Measurements from ENCODE around the gene RABEP2. TPM values are rescaled to one million over a fixed set of nuclear protein-coding genes. Genes with fewer than 3 reads are reported as not detected.
A peak's percentile ranks its signal among the peaks of the same experiment; 100 is the strongest.

Gene RABEP2
- total and polyA plus RNA-seq, 2 donors: 12.6 to 21.2 TPM

GRCh38 chr16:28902909-28903308 is 22.1 kb downstream of the RABEP2 start:
- H3K36me3 ChIP-seq (ENCODE audit: control insufficient read depth in 2 of 2, insufficient read depth in 2 of 2, low read length in 1 of 2): peaks cover 24 to 30% of the 10 kb centered on the region in 2 donors
- peaks cover 8 to 40% of the 10 kb centered on the region in 2 donors for H3K4me1 ChIP-seq (ENCODE audit: control insufficient read depth in 2 of 2, insufficient read depth in 2 of 2, low read length in 2 of 2)
- no peaks in the 10 kb centered on the region for H3K27me3 ChIP-seq (ENCODE audit: control insufficient read depth in 2 of 2, insufficient read depth in 1 of 2, low read length in 1 of 2)
- DNase-seq (ENCODE audit: low read depth in 6 of 9, low spot score in 9 of 9): no peak
- H3K4me3 ChIP-seq (ENCODE audit: low read length in 2 of 2): no peak overlapping the region
- no peaks in the 10 kb centered on the region for H3K9me3 ChIP-seq (ENCODE audit: control insufficient read depth in 2 of 2, insufficient read depth in 1 of 2, low read length in 1 of 2)
- H3K27ac ChIP-seq (ENCODE audit: low read depth in 1 of 2, low read length in 1 of 2): peak overlapping the region in 1 of 2 donors; percentile 39
- WGBS: 36% methylated on average over 11 of the region's 11 CpGs

GRCh38 chr16:28901862-28902261 is 23.2 kb downstream of the RABEP2 start:
- peaks cover 26 to 27% of the 10 kb centered on the region in 2 donors for H3K36me3 ChIP-seq (ENCODE audit: control insufficient read depth in 2 of 2, insufficient read depth in 2 of 2, low read length in 1 of 2)
- H3K9me3 ChIP-seq (ENCODE audit: control insufficient read depth in 2 of 2, insufficient read depth in 1 of 2, low read length in 1 of 2): no peaks in the 10 kb centered on the region
- 88% methylated on average over 15 of the region's 15 CpGs for WGBS
- H3K4me3 ChIP-seq (ENCODE audit: low read length in 2 of 2): no peak overlapping the region
- H3K27me3 ChIP-seq (ENCODE audit: control insufficient read depth in 2 of 2, insufficient read depth in 1 of 2, low read length in 1 of 2): no peaks in the 10 kb centered on the region
- peaks cover 8 to 40% of the 10 kb centered on the region in 2 donors for H3K4me1 ChIP-seq (ENCODE audit: control insufficient read depth in 2 of 2, insufficient read depth in 2 of 2, low read length in 2 of 2)
- no peak overlapping the region for H3K27ac ChIP-seq (ENCODE audit: low read depth in 1 of 2, low read length in 1 of 2)
- DNase-seq (ENCODE audit: low read depth in 6 of 9, low spot score in 9 of 9): no peak

GRCh38 chr16:28900601-28901000 is 24.4 kb downstream of the RABEP2 start:
- no peak for DNase-seq (ENCODE audit: low read depth in 6 of 9, low spot score in 9 of 9)
- Histone ChIP-seq H3K4me3 (ENCODE audit: low read length in 2 of 2) (no peak overlapping the region), H3K4me1 (ENCODE audit: control insufficient read depth in 2 of 2, insufficient read depth in 2 of 2, low read length in 2 of 2) (peaks cover 8 to 40% of the 10 kb centered on the region in 2 donors), H3K9me3 (ENCODE audit: control insufficient read depth in 2 of 2, insufficient read depth in 1 of 2, low read length in 1 of 2) (no peaks in the 10 kb centered on the region), H3K36me3 (ENCODE audit: control insufficient read depth in 2 of 2, insufficient read depth in 2 of 2, low read length in 1 of 2) (peaks cover 17 to 20% of the 10 kb centered on the region in 2 donors), H3K27me3 (ENCODE audit: control insufficient read depth in 2 of 2, insufficient read depth in 1 of 2, low read length in 1 of 2) (no peaks in the 10 kb centered on the region), H3K27ac (ENCODE audit: low read depth in 1 of 2, low read length in 1 of 2) (peak overlapping the region in 1 of 2 donors; percentile 64)
- 97% methylated on average over 25 of the region's 25 CpGs for WGBS

GRCh38 chr16:28899882-28900590 is 25.0 kb downstream of the RABEP2 start:
- Histone ChIP-seq H3K4me3 (ENCODE audit: low read length in 2 of 2) (no peak overlapping the region), H3K27me3 (ENCODE audit: control insufficient read depth in 2 of 2, insufficient read depth in 1 of 2, low read length in 1 of 2) (no peaks in the 10 kb centered on the region), H3K9me3 (ENCODE audit: control insufficient read depth in 2 of 2, insufficient read depth in 1 of 2, low read length in 1 of 2) (no peaks in the 10 kb centered on the region), H3K27ac (ENCODE audit: low read depth in 1 of 2, low read length in 1 of 2) (peak overlapping the region in 1 of 2 donors; percentile 64), H3K36me3 (ENCODE audit: control insufficient read depth in 2 of 2, insufficient read depth in 2 of 2, low read length in 1 of 2) (peaks cover 12 to 15% of the 10 kb centered on the region in 2 donors), H3K4me1 (ENCODE audit: control insufficient read depth in 2 of 2, insufficient read depth in 2 of 2, low read length in 2 of 2) (peaks cover 8 to 40% of the 10 kb centered on the region in 2 donors)
- DNase-seq (ENCODE audit: low read depth in 6 of 9, low spot score in 9 of 9): peak in 4 of 9 donors; percentile 47 to 69 (median 51)
- 70% methylated on average over 11 of the region's 11 CpGs for WGBS

- no peak overlapping the region for H3K27ac ChIP-seq (ENCODE audit: low read depth in 1 of 2, low read length in 1 of 2)
- H3K27me3 ChIP-seq (ENCODE audit: control insufficient read depth in 2 of 2, insufficient read depth in 1 of 2, low read length in 1 of 2): no peaks in the 10 kb centered on the region
- DNase-seq (ENCODE audit: low read depth in 6 of 9, low spot score in 9 of 9): no peak
- H3K4me1 ChIP-seq (ENCODE audit: control insufficient read depth in 2 of 2, insufficient read depth in 2 of 2, low read length in 2 of 2): peaks cover 8 to 40% of the 10 kb centered on the region in 2 donors
- H3K9me3 ChIP-seq (ENCODE audit: control insufficient read depth in 2 of 2, insufficient read depth in 1 of 2, low read length in 1 of 2): no peaks in the 10 kb centered on the region
- 95% methylated on average over 4 of the region's 4 CpGs for WGBS
- H3K36me3 ChIP-seq (ENCODE audit: control insufficient read depth in 2 of 2, insufficient read depth in 2 of 2, low read length in 1 of 2): peaks cover 5 to 7% of the 10 kb centered on the region in 2 donors
- H3K4me3 ChIP-seq (ENCODE audit: low read length in 2 of 2): no peak overlapping the region
Measured at GRCh38 chr16:28898942-28899341, 26.1 kb downstream of the RABEP2 start.

GRCh38 chr16:28898266-28898665 is 26.8 kb downstream of the RABEP2 start:
- Histone ChIP-seq H3K4me3 (ENCODE audit: low read length in 2 of 2) (no peak overlapping the region), H3K36me3 (ENCODE audit: control insufficient read depth in 2 of 2, insufficient read depth in 2 of 2, low read length in 1 of 2) (peaks cover 5% of the 10 kb centered on the region in 2 donors), H3K9me3 (ENCODE audit: control insufficient read depth in 2 of 2, insufficient read depth in 1 of 2, low read length in 1 of 2) (no peaks in the 10 kb centered on the region), H3K27ac (ENCODE audit: low read depth in 1 of 2, low read length in 1 of 2) (no peak overlapping the region), H3K27me3 (ENCODE audit: control insufficient read depth in 2 of 2, insufficient read depth in 1 of 2, low read length in 1 of 2) (no peaks in the 10 kb centered on the region), H3K4me1 (ENCODE audit: control insufficient read depth in 2 of 2, insufficient read depth in 2 of 2, low read length in 2 of 2) (peaks cover 8 to 40% of the 10 kb centered on the region in 2 donors)
- no peak for DNase-seq (ENCODE audit: low read depth in 6 of 9, low spot score in 9 of 9)
- 97% methylated on average over 15 of the region's 15 CpGs for WGBS

GRCh38 chr16:28897826-28898225 is 27.2 kb downstream of the RABEP2 start:
- Histone ChIP-seq H3K27me3 (ENCODE audit: control insufficient read depth in 2 of 2, insufficient read depth in 1 of 2, low read length in 1 of 2) (no peaks in the 10 kb centered on the region), H3K9me3 (ENCODE audit: control insufficient read depth in 2 of 2, insufficient read depth in 1 of 2, low read length in 1 of 2) (no peaks in the 10 kb centered on the region), H3K27ac (ENCODE audit: low read depth in 1 of 2, low read length in 1 of 2) (no peak overlapping the region), H3K36me3 (ENCODE audit: control insufficient read depth in 2 of 2, insufficient read depth in 2 of 2, low read length in 1 of 2) (peaks cover 5% of the 10 kb centered on the region in 2 donors), H3K4me3 (ENCODE audit: low read length in 2 of 2) (no peak overlapping the region), H3K4me1 (ENCODE audit: control insufficient read depth in 2 of 2, insufficient read depth in 2 of 2, low read length in 2 of 2) (peaks cover 8 to 37% of the 10 kb centered on the region in 2 donors)
- WGBS: 98% methylated on average over 4 of the region's 4 CpGs
- DNase-seq (ENCODE audit: low read depth in 6 of 9, low spot score in 9 of 9): no peak

- Histone ChIP-seq H3K27me3 (ENCODE audit: control insufficient read depth in 2 of 2, insufficient read depth in 1 of 2, low read length in 1 of 2) (no peaks in the 10 kb centered on the region), H3K4me1 (ENCODE audit: control insufficient read depth in 2 of 2, insufficient read depth in 2 of 2, low read length in 2 of 2) (peaks cover 6 to 18% of the 10 kb centered on the region in 2 donors), H3K4me3 (ENCODE audit: low read length in 2 of 2) (no peak overlapping the region), H3K27ac (ENCODE audit: low read depth in 1 of 2, low read length in 1 of 2) (no peak overlapping the region), H3K9me3 (ENCODE audit: control insufficient read depth in 2 of 2, insufficient read depth in 1 of 2, low read length in 1 of 2) (no peaks in the 10 kb centered on the region), H3K36me3 (ENCODE audit: control insufficient read depth in 2 of 2, insufficient read depth in 2 of 2, low read length in 1 of 2) (peaks cover 5% of the 10 kb centered on the region in 2 donors)
- 97% methylated on average over 4 of the region's 4 CpGs for WGBS
- no peak for DNase-seq (ENCODE audit: low read depth in 6 of 9, low spot score in 9 of 9)
Measured at GRCh38 chr16:28895609-28896008, 29.4 kb downstream of the RABEP2 start.

GRCh38 chr16:28893291-28893690 is 31.7 kb downstream of the RABEP2 start:
- H3K27me3 ChIP-seq (ENCODE audit: control insufficient read depth in 2 of 2, insufficient read depth in 1 of 2, low read length in 1 of 2): no peaks in the 10 kb centered on the region
- H3K4me3 ChIP-seq (ENCODE audit: low read length in 2 of 2): no peak overlapping the region
- no peaks in the 10 kb centered on the region for H3K9me3 ChIP-seq (ENCODE audit: control insufficient read depth in 2 of 2, insufficient read depth in 1 of 2, low read length in 1 of 2)
- H3K27ac ChIP-seq (ENCODE audit: low read depth in 1 of 2, low read length in 1 of 2): no peak overlapping the region
- no peak for DNase-seq (ENCODE audit: low read depth in 6 of 9, low spot score in 9 of 9)
- H3K4me1 ChIP-seq (ENCODE audit: control insufficient read depth in 2 of 2, insufficient read depth in 2 of 2, low read length in 2 of 2): no peaks in the 10 kb centered on the region
- WGBS: 98% methylated on average over 4 of the region's 4 CpGs
- H3K36me3 ChIP-seq (ENCODE audit: control insufficient read depth in 2 of 2, insufficient read depth in 2 of 2, low read length in 1 of 2): peaks cover 5 to 8% of the 10 kb centered on the region in 2 donors
